GM21515 (cell line): ENCODE data around the gene GRIK2.

Experiments used
- ATAC-seq: cut with Tn5 transposase; IDR thresholded peaks from one replicate; pipeline ENCODE4 v1.9.1; 2021; ENCODE audit not compliant: unreplicated experiment

Gene GRIK2

DNA sequence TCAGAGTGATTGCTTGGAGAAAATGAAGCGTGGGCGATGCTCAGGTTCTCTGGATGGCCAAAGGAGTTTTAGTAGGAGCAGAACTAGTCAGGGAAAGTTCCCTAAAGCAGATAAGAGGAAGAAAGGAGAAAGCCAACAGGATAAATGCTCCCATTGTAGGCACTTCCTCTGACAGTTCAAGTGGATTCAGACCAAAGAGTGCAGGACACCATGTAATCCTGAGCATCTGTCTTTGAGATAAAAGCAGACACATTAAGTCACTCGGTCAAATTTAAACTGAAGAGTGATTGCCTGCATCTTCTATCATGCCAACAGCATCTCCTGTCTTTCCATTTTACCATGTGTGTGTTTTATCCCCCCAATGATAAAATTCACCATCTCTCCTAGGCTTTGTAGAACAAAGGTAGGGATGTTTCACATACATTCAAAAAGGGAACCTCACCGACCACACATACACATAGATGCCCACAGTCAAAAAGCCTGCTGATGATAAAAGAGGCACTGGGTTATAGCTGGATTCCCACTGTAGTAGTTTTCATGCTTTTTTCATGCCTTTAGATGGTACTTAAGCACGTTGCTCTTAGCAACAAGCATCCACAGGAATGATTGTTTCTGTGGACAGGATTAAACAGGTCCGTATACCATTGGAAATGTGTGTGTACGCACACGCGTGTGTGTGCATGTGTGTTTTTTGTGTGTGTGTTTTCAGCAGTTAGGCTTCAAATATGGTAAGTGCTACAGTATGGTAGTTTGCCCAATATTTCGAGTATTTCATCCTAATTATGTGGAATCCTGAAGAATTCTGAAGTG is 7.0 kb downstream of the GRIK2 start:
- ATAC-seq: no peak

DNA sequence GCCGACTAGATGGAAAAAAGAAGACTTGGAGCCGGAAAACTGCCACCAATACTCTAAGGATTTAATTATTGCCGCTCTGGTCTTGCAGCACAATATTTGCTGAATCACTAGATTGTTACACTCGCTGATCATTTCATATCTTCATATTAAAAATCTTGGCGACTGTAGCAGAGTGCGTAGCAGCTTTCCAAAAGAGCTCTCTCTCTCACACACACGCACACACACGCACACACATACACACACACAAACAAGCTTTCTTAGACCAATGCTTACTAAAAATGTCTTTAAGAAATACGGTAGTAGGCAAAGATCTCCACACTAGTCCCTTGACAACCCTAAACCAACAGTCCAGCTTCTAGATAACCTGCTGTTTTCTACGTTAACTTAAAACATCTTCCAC is 7.7 kb downstream of the GRIK2 start:
- no peak for ATAC-seq

DNA sequence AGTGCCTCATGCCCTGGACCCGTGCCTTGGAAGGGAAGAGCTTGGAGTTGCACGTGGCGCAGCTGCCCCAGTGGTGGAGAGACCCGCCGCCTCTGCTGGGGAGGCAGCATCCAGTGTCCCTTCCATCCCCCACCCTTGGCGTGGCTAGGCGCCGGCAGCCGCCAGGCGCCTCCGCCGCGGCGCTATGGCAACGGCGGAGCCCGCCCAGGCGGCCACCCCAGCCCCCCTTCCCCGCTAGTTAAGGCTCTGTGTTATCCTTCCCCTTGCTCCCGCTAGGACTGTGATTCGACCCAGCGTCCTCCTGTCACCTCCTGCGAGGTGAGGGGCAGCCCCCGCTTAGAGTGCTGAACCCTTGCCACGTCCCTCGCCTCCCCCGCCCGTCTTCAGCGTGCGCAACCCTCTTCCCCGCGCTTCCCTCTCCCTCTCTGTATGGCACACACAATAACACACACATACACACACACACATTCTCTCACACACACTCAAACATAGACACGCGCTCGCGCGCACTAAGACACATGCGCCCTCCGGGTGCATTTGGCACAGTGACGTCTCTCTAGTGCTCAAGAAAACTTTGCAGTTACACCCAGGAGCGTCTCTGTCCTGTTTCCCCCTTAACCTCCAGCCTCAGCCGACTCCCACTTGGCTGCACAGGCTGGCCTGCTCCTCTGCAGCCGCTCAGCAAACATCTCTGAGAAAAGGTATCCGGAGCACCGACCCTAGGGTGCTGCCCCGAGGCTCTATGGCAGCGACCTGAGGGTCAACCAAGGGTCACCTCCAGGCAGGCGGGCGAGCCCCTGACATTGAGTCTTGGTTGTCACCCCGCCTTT is 8.5 kb downstream of the GRIK2 start:
- no peak for ATAC-seq

DNA sequence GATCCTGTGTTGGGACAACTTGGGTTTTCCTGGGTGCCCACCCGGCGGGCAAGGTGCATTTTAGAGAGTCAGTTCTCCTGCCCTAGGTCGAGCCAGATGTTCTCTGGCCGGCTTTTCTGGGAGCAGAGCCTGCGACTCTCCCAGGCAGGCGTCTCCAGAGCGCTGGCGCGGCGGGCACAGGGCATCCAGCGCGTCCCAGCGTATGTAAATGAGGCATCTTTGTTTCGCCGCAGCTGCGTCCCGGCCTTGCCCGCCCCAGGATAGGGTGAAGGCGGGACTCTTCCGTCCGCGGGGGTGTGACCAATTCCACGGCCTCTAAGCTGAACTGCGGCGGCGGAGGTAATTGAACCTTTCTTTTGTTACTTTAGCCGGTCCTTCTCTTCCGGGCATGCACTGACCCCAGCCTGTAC is 9.1 kb downstream of the GRIK2 start:
- no peak for ATAC-seq

DNA sequence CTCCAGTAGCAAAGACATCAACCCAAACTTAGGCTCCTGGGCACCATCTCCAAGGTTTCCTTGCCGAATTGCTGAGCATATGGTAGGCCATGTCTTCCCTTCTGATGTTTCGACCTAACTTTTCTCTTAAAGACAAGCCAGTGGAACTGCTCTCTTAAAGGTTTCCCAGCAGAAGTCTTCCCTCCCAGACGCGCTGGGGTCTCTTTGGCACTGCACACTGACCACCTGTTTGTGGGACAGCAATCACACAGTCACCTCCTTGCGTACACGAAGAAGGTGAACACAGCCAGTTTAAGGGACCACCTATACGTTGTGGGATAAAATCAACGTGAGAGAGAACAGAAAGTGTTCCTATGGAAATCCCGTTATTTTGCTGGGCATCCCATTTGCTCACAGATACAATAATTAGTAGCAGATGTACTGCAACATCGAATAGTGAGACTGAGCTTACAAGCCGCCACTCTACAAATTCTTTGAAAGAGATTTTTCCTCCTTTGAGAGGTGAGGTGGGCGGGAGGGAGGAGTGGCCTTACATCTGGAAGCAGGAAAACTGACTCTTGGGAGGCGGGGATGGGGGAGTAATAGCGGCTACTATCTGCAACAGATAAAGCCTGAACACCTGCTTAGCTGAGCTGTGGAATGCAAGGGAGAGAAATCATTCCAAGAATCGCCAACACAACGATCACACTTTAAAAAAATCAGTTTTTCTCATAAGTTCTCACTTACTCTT is 9.9 kb downstream of the GRIK2 start:
- no peak for ATAC-seq

DNA sequence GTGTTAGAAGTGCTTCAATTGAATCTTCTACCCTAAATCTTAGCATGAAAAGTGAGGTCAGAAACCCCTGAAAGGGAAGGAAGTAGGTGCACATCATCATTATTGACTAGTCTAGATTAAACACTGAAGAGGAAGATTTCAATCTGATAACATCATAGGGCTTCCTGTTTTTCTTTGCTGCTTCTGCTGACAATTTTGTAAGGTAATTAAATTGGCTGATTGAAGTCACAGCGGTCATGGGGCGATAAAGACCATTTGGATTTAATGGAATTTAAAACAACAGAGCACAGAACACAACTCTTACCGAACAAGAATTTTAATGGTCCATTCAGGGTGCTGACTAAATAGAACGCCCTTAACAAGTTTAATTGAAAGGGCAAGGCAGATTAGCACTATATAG is 11.3 kb downstream of the GRIK2 start:
- ATAC-seq: no peak

DNA sequence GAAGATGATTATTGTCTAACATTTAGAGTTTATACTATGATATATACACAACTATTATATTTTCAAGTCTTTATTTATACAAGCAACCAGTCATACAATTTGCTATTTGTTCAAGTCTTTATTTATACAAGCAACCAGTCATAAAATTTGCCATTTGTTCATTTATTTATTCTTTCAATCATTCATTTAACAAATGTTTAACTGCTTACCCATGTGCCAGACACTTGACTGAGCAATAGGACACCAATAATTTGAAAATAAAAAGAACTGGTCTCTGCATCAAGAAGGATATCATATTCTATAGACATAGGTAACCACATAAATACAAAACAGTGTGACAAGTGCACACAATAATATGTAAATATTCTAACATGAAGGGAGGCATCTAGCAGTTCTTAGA is 20.3 kb downstream of the GRIK2 start:
- ATAC-seq: no peak

DNA sequence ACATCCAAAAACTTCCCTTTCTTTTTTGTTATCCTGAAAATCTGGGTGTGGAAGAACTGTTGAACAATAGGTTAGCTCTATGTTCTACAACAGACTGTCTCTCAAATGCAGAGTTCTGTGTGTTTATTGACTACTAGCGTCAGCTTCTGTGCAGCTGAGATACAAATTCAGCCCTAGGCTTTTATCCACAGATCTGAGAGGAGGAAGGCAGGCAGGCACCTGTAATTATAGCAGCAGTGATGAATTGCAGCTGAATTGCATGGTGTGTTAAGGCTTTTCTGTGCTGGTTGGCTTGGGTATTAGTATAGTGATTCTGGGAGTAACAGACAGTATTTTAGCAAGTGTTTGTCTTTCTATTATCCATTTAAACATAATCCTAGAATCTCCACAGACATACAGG is 24.4 kb downstream of the GRIK2 start:
- ATAC-seq: no peak

DNA sequence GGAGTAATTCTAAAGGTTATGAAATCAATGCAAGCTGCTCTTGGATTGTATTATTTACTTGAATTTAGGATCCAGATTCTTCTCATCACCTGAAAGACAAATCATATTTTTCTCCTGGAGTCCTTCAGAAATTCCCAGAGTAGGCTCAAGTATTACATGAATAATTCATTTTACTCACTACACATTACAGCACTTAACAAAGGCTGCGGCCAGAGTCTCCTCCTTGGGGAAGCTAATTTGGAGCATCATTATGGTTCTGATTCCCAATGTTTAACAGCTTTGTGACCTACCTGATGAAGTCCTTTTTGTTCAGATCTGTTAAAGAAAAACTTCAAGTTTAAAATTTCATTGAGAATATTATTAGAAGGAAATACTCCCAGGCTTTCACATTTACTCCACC is 28.7 kb downstream of the GRIK2 start:
- ATAC-seq: no peak

DNA sequence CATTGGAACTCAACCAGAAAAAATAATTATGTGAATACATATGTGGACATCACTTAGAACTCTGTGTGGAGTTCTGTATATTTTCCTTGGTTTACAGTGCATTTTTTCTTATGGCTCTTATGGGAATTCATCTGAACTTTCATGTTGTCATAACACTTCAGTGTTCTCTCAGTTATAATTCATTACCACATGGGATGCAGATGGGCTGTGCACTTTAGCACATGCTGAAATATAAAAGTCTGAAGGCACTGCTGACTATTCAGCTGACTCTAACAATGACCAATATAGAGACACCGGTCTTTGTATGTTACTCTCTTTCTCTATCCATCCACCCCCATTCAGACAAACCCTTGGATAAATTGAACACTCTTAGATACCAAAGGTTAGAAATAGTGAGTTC is 29.3 kb downstream of the GRIK2 start:
- ATAC-seq: no peak

DNA sequence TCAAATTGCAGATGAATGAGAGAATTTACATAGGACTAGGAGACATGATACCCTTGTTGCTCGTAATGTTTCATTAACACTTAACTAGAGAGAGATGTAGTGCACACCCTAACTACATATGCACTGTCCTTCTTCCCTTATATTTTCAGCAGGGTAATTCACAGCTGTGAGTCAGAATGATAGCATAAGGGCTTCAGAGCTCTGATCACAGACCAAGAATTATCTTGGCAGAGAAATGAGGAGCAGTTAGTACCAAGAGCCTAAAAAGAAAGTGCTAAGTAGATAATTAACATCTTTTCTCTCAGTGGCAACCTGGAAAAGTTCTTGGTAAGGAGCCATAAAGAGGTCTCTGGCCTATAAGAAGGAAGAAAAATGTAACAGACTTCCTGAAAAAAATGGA is 35.8 kb downstream of the GRIK2 start:
- ATAC-seq: no peak

DNA sequence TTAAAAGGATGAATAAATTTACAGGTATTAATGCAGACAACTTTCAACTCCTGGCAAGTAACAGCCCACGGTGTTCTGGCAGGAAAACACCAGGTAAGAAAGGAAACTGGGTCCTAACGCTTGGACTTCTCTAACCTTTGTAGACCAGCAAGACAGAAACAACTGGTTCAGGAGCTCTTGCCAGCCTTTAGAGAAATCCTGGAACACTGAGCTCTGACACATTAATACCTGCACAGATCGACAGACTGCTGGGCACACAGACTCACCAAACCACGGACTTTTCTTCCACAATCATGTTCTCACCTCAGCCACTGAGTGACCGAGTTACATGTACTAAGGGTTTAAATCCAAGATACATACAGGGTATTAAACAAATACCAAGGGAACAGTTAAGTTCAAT is 36.3 kb downstream of the GRIK2 start:
- ATAC-seq: no peak

DNA sequence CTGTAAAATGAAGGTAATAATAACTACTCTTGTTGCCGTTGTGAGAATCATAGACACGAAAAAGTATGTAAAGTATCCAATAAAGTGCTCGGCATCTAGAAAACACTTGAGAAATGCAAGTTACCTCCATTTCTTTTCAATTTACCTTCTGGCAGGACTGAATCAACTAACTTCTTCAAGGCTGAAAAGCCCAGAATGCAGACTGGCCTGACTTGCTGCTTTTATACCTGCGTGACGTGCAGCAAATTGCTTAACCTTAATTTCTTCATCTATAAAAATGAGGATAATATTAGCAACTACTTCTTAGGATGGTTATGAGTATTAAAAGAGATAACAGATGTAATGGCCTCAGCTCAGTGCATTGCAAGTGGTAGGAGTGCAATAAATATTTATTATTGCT is 39.6 kb downstream of the GRIK2 start:
- ATAC-seq: no peak

DNA sequence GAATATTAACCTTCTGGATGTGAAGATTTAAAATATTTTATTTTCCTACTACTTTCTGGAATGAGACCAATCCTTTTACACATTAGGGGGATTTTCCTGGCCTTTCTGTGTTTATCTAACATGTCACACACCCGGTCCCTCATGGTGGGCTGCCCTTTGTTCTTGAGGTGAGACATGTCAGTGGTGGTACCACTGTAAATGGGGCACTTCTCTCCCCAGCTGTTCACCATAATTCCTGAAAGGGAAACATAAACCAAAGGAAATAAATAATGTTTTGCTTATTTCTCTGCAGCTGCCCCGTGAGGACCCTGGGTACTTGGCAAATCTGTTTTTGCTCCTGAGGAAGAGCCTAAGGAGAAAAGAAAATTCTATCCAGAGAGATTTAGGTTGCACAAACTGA is 41.1 kb downstream of the GRIK2 start:
- ATAC-seq: no peak

DNA sequence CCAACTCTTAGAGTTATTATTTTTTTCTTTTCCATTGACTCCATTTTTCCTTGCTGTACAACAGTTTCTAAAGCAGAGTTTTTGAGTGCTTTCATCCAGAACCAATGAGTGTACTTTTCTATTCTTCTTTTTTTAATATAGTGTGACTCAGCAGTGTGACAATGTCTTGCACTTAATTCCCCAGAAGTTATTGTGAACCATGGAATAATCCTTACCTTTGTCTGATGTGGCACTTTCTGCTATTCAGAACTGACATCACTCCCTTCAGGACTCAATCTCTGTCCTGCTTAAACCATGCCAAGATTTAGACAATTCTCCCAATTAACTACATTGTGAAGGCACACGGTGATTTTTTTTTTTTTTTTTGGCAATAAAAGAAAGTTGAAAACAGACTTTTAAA is 41.5 kb downstream of the GRIK2 start:
- no peak for ATAC-seq

DNA sequence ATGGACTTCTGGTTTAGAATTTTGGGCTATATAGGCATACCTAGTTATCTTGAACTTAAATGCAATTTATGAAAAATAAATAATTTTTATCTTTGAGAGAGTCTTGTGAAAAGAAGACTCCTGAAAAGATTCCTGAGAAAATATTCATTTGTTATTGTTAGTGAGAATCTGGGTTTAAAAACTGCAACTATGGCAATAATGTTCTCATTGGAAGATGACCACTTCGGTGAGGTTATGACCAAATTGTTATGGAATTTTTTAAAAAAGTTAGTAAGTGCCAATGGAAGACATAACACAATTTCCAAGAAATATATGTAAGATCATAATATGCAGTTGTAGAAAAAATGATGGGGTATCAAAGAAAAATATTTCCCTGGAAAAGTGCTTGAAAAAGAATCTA is 46.3 kb downstream of the GRIK2 start:
- ATAC-seq: no peak

DNA sequence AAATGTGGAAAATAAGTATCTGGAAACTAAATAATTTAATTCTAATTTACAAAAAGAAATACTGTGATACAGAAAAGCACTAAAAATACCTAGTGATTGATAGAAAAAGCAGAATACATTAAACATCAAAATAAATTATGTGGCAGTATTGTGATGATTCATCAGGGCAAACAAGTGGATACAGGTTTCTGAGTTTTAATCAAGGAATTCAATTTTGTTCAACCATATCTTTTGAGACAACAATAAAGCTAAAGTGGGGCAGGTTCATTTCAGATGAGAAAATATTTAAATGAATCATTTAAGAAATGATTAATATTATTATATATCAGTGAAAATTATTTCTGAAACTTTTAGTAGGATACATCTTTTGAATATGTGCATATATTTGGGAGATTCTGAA is 49.8 kb downstream of the GRIK2 start:
- ATAC-seq: no peak

DNA sequence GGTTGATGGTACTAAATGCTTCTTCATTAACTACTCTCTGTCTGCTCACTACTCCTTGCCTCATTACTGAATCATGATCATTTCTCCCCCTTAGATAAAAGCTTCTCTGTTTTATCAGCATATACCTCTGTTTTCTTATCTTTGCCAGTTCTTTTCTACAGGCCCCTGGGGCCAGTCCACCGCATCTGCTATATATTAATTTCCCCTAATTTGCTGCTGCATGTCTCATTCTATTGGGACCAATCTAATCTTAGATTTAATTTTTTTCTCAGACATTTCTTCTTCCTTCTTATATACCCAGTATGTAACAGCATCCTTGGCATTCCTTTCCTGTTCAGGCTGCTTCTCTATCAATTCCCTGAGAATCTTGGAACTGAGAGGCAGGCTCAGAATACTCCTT is 51.2 kb downstream of the GRIK2 start:
- no peak for ATAC-seq

DNA sequence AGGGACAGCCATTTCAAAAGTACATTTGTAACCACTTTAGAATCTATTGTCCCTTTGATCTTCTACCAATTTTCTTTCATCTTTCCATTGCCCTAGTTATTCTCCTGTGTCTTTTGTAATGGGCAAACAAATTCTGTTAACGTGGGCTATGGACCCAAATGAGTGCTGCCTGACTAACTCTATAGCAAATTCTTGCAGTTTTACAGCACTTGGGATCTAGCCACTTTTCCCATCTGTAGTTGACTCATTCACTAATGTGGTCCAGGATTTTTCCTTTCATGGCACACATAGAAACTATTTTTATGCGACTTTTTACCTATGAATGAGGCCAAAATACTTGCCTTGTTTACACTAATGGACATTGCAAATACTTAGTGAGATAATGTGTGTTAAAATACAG is 52.0 kb downstream of the GRIK2 start:
- no peak for ATAC-seq

DNA sequence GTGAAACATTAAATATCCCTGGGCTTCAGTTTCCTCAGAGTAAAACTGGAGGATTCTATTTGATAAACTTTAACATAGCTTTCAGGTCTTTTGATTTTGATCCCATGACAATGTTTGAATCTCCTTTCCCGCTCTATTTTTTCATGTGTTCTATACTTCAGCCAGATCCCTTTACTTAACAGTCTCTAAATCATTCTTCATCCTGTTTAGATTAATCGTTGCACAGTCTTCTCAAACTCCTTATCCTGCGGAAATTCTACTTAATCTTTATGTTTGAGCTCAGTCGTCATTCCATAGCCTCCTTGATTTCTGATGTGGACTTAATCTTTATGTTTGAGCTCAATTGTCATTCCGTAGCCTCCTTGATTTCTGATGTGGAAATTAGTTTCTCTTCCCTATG is 57.4 kb downstream of the GRIK2 start:
- no peak for ATAC-seq

DNA sequence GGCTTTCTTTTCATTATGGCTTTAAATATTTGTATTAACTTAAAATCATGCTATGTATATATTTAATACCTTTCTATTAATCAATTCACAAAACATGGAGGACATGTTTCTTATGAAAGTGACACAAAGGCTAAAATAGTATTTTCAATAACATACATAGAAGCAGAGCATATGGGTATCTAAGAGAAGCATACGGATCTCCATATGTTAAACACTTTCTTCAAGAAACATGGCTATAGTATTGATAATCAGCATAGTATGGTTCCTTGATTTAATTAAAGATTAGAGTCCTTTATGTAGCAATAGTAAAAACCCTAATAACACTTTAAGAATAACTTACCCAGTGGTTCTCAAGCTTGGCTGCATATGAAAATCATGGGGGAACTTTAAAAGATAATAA is 58.5 kb downstream of the GRIK2 start:
- no peak for ATAC-seq

DNA sequence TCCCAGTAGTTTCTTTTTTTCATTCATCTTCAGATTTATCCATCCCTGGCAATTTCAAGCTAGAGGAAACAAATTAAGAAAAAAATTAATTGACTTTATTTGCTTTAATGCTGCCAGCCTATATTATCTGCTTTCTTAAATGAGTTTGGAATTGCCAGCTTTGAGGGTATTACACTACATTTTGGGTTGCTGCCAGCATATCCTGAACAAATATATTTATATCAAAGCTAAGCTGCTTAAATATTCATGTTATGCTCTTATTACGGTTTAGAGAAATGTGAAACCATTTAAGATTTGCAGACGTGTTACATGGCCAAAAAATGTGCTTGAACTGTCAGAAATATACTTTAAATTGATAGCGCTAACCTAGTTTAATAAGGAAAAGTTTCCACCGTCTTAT is 59.7 kb downstream of the GRIK2 start:
- ATAC-seq: no peak
